H9 (cell line): ENCODE results near the gene NUDCD2. TPM values are rescaled to one million over a fixed set of nuclear protein-coding genes. Genes with fewer than 3 reads are reported as not detected.
A peak's percentile ranks its signal among the peaks of the same experiment; 100 is the strongest.

Source experiments
- DNase-seq: peaks from one replicate; pipeline ENCODE4 v3.0.0-alpha.2; 2017
- H2AFZ ChIP-seq: one replicate; pipeline ENCODE4 v1.6.1; 2013; ENCODE audit warnings: mild to moderate bottlenecking, low read length, control low read depth, moderate library complexity
- H2AK5ac ChIP-seq: 2 replicates; pipeline ENCODE4 v1.6.1; 2013; ENCODE audit warnings: low read length, control low read depth, mixed read lengths; ENCODE audit not compliant: insufficient read length
- H2BK120ac ChIP-seq: one replicate; pipeline ENCODE4 v1.6.1; 2013; ENCODE audit warnings: low read depth, mild to moderate bottlenecking, low read length, control low read depth, inconsistent platforms; ENCODE audit not compliant: poor library complexity, severe bottlenecking
- H2BK12ac ChIP-seq: 2 replicates; pipeline ENCODE4 v1.6.1; 2013; ENCODE audit warnings: low read length, control low read depth, mixed read lengths, low read depth; ENCODE audit not compliant: insufficient read length
- H2BK15ac ChIP-seq: 2 replicates; pipeline ENCODE4 v1.6.1; 2013; ENCODE audit warnings: low read depth, low read length, control low read depth
- H2BK20ac ChIP-seq: one replicate; pipeline ENCODE4 v1.6.1; 2013; ENCODE audit warnings: low read depth, mild to moderate bottlenecking, low read length, control low read depth, inconsistent platforms; ENCODE audit not compliant: poor library complexity, severe bottlenecking
- H2BK5ac ChIP-seq: 2 replicates; pipeline ENCODE4 v1.6.1; 2013; ENCODE audit warnings: low read length, control low read depth, mixed read lengths; ENCODE audit not compliant: insufficient read length
- H3K14ac ChIP-seq: 2 replicates; pipeline ENCODE4 v1.6.1; 2013; ENCODE audit warnings: low read length, control low read depth; ENCODE audit not compliant: insufficient read depth
- H3K18ac ChIP-seq: 2 replicates; pipeline ENCODE4 v1.6.1; 2013; ENCODE audit warnings: low read depth, mild to moderate bottlenecking, mixed read lengths, low read length, control low read depth; ENCODE audit not compliant: insufficient read length
- H3K23ac ChIP-seq: 2 replicates; pipeline ENCODE4 v1.6.1; 2013; ENCODE audit warnings: low read length, control low read depth, mixed read lengths, low read depth; ENCODE audit not compliant: insufficient read length
- H3K23me2 ChIP-seq: 2 replicates; pipeline ENCODE4 v1.6.1; 2013; ENCODE audit warnings: low read depth, mild to moderate bottlenecking, mixed read lengths, low read length, control low read depth; ENCODE audit not compliant: insufficient read length, poor library complexity, severe bottlenecking
- H3K27ac ChIP-seq: 2 replicates; pipeline ENCODE4 v1.5.1; 2013; ENCODE audit warnings: low read length, control low read depth, mixed read lengths, low read depth; ENCODE audit not compliant: insufficient read length
- H3K27me3 ChIP-seq: 2 replicates; pipeline ENCODE4 v1.6.1; 2013; ENCODE audit warnings: low read length, control low read depth, inconsistent platforms; ENCODE audit not compliant: insufficient read depth
- H3K4ac ChIP-seq: 2 replicates; pipeline ENCODE4 v1.6.1; 2013; ENCODE audit warnings: low read depth, mild to moderate bottlenecking, control low read depth, inconsistent platforms, low read length, moderate library complexity
- H3K4me1 ChIP-seq: 2 replicates; pipeline ENCODE4 v1.6.1; 2013; ENCODE audit warnings: low read length, control low read depth, inconsistent platforms; ENCODE audit not compliant: insufficient read depth
- H3K4me2 ChIP-seq: 2 replicates; pipeline ENCODE4 v1.6.1; 2013; ENCODE audit warnings: low read length, control low read depth, mixed read lengths; ENCODE audit not compliant: insufficient read length, insufficient read depth
- H3K56ac ChIP-seq: 2 replicates; pipeline ENCODE4 v1.6.1; 2013; ENCODE audit warnings: low read depth, mild to moderate bottlenecking, mixed read lengths, low read length, control low read depth; ENCODE audit not compliant: insufficient read length
- H3K79me1 ChIP-seq: 2 replicates; pipeline ENCODE4 v1.6.1; 2013; ENCODE audit warnings: low read depth, mild to moderate bottlenecking, moderate library complexity, low read length, control low read depth, inconsistent platforms; ENCODE audit not compliant: insufficient read depth, poor library complexity, severe bottlenecking
- H3K79me2 ChIP-seq: 2 replicates; pipeline ENCODE4 v1.6.1; 2013; ENCODE audit warnings: low read length, control low read depth, inconsistent platforms; ENCODE audit not compliant: insufficient read depth
- H3K9ac ChIP-seq: 2 replicates; pipeline ENCODE4 v1.6.1; 2013; ENCODE audit warnings: low read length, control low read depth, mixed read lengths; ENCODE audit not compliant: insufficient read length; ENCODE audit errors: extremely low read depth
- H3K9me3 ChIP-seq: one replicate; pipeline ENCODE4 v1.6.1; 2013; ENCODE audit warnings: low read depth, low read length, inconsistent platforms; ENCODE audit not compliant: control insufficient read depth
- H3T11ph ChIP-seq: one replicate; pipeline ENCODE4 v1.6.1; 2013; ENCODE audit warnings: mild to moderate bottlenecking, low read length, control low read depth, inconsistent platforms
- H4K20me1 ChIP-seq: one replicate; pipeline ENCODE4 v1.6.1; 2013; ENCODE audit not compliant: control insufficient read depth, insufficient read length, insufficient read depth
- H4K5ac ChIP-seq: 2 replicates; pipeline ENCODE4 v1.6.1; 2013; ENCODE audit warnings: low read depth, mild to moderate bottlenecking, mixed read lengths, low read length, control low read depth; ENCODE audit not compliant: insufficient read length
- H4K8ac ChIP-seq: replicated peaks from 2 replicates; pipeline ENCODE4 v1.6.1; 2013; ENCODE audit warnings: low read length, control low read depth, mixed read lengths, low read depth; ENCODE audit not compliant: insufficient read length
- H4K91ac ChIP-seq: 2 replicates; pipeline ENCODE4 v1.6.1; 2013; ENCODE audit warnings: low read depth, mild to moderate bottlenecking, moderate library complexity, mixed read lengths, low read length, control low read depth; ENCODE audit not compliant: insufficient read length
- H3K27ac Mint-ChIP-seq, 3 experiments: 2 replicates in 2 of 3; 3 replicates in 1 of 3; pipeline ENCODE4 v1.8.0; 2020 to 2021; ENCODE audit warnings: mixed read lengths in 3 of 3, mild to moderate bottlenecking in 1 of 3, moderate library complexity in 1 of 3
- H3K27me3 Mint-ChIP-seq: 2 replicates; pipeline ENCODE4 v1.8.0; 2021; ENCODE audit warnings: low read depth, mild to moderate bottlenecking, moderate library complexity, mixed read lengths
- H3K36me3 Mint-ChIP-seq, 3 experiments: 2 replicates in 2 of 3; 3 replicates in 1 of 3; pipeline ENCODE4 v1.8.0; 2020 to 2021; ENCODE audit warnings: low read depth in 3 of 3, mixed read lengths in 3 of 3; ENCODE audit not compliant: insufficient read depth in 1 of 3
- H3K4me1 Mint-ChIP-seq, 2 experiments: 2 replicates each; pipeline ENCODE4 v1.8.0; 2020; ENCODE audit warnings: mixed read lengths in 2 of 2
- H3K4me3 Mint-ChIP-seq, 2 experiments: 2 replicates in 1 of 2; 3 replicates in 1 of 2; pipeline ENCODE4 v1.8.0; 2020 to 2021; ENCODE audit warnings: mild to moderate bottlenecking in 2 of 2, mixed read lengths in 2 of 2, moderate library complexity in 1 of 2
- H3K9me3 Mint-ChIP-seq, 2 experiments: 2 replicates in 1 of 2; 3 replicates in 1 of 2; pipeline ENCODE4 v1.8.0; 2020; ENCODE audit warnings: mild to moderate bottlenecking in 2 of 2, mixed read lengths in 2 of 2, moderate library complexity in 1 of 2
- CTCF ChIP-seq: fragments of 200-600 bp; sonication (generic); conservative IDR thresholded peaks from 3 replicates; pipeline ENCODE4 v1.8.0; 2021; ENCODE audit warnings: antibody characterized with exemption, mild to moderate bottlenecking
- WGBS: extraction: QIAGEN DNeasy Blood & Tissue Kit; methylation state at CpG from one replicate; pipeline ENCODE4 v1.1.7; 2013; ENCODE audit warnings: missing lambda C conversion rate, low lambda C conversion rate, mixed read lengths; ENCODE audit not compliant: insufficient read length; ENCODE audit errors: extremely low coverage; 5-methylcytosine and 5-hydroxymethylcytosine counted together
- total RNA-seq: library from RNA; stranded (reverse); gene quantifications from 2 replicates; pipeline ENCODE4 v1.2.1, GENCODE V29; 2021

Gene NUDCD2
- total RNA-seq, 1 experiment from 2014 or later = 42.2 TPM

- H3K9ac ChIP-seq = peak overlapping the region; percentile 26
- Mint-ChIP-seq H3K9me3 (no peaks in the 10 kb centered on the region), H3K36me3 (peaks cover 12 to 16% (median 13%) of the 10 kb centered on the region in 3 experiments), H3K4me1 (peaks cover 32 to 37% of the 10 kb centered on the region in 2 experiments), H3K4me3 (no peak overlapping the region), H3K27me3 (no peaks in the 10 kb centered on the region), H3K27ac (no peak overlapping the region; a peak in 1 of 7 replicates)
- no CpG with 5 or more reads among the region's 3 CpGs for WGBS
- H2BK15ac ChIP-seq = no peak overlapping the region
- peaks cover 4% of the 10 kb centered on the region for H3K23me2 ChIP-seq
- no peak overlapping the region for H2BK12ac ChIP-seq
- H4K91ac ChIP-seq = no peak overlapping the region
- no peak overlapping the region for H3K4ac ChIP-seq
- TF ChIP-seq CTCF = no peak
- no peaks in the 10 kb centered on the region for H3K79me1 ChIP-seq
- no peaks in the 10 kb centered on the region for H4K20me1 ChIP-seq
- no peak overlapping the region for H4K5ac ChIP-seq
- no peak overlapping the region for H3K56ac ChIP-seq
- H3K27ac ChIP-seq = no peak overlapping the region
- no peak overlapping the region for H2BK20ac ChIP-seq
- H3K79me2 ChIP-seq = peaks cover 12% of the 10 kb centered on the region
- peaks cover 3% of the 10 kb centered on the region; the same call in 1 of the 2 replicates for H3K4me1 ChIP-seq
- H2BK120ac ChIP-seq = no peak overlapping the region
- no peaks in the 10 kb centered on the region for H3K9me3 ChIP-seq
- no peak overlapping the region for H3K18ac ChIP-seq
- H3K23ac ChIP-seq = no peak overlapping the region
- no peaks in the 10 kb centered on the region for H3K27me3 ChIP-seq
- no peak overlapping the region for H2BK5ac ChIP-seq
- H2AK5ac ChIP-seq = no peak overlapping the region
- H3T11ph ChIP-seq = no peak overlapping the region
- H4K8ac ChIP-seq = no peak overlapping the region
- H2AFZ ChIP-seq = no peak overlapping the region
- no peak overlapping the region for H3K14ac ChIP-seq
- no peak overlapping the region for H3K4me2 ChIP-seq
- DNase-seq = no peak
These were observed 25.5 kb downstream of the NUDCD2 start for GRCh38 chr5:163434401-163434866.
